K562 (cell line): Measurements from ENCODE around the gene KLKB1. TPM values are rescaled to one million over a fixed set of nuclear protein-coding genes. Genes with fewer than 3 reads are reported as not detected.
"Not testable (repeated sequence)": the region's sequence is repeated elsewhere in the genome, so short reads cannot be mapped to it uniquely, and the experiment has no call there.

Experiments used
- ATAC-seq: fragments of 200-7000 bp; cut with Tn5 transposase; 3 replicates; pipeline ENCODE4 v1.9.1; 2020; ENCODE audit warnings: moderate library complexity
- BruUV-seq: library from RNA; stranded (reverse); fragments of 400-500 nt; replicated peaks from 2 replicates; lab custom pipeline; 2021; lab: Mats Ljungman, UMichigan
- CTCF ChIA-PET: fragments of 300-600 bp; formaldehyde crosslinking; extraction: SDS; loops from one replicate; lab custom pipeline; 2021; ENCODE audit warnings: low intra/inter-chr PET ratio; lab: Yijun Ruan, JAX
- POLR2A ChIA-PET: fragments of 300-600, 350-650 bp; sonication (Branson Sonifier 250); formaldehyde crosslinking; extraction: SDS; loops from one replicate; lab custom pipeline; 2021; ENCODE audit warnings: antibody characterized with exemption, inconsistent platforms; lab: Yijun Ruan, JAX
- DNase-seq, 4 experiments: peaks; one replicate each; pipeline versions ENCODE4 v3.0.0 to v3.0.0-alpha.2; 2011 to 2018; ENCODE audit warnings: low spot score in 3 of 4, mixed read lengths in 3 of 4; ENCODE audit errors: extremely low read depth in 1 of 4
- FAIRE-seq: peaks from 2 replicates; lab custom pipeline; 2011; peaks lifted over from hg19 to GRCh38; lab: Jason Lieb, UNC
- H2AFZ ChIP-seq: 2 replicates; pipeline ENCODE4 v1.6.0; 2011; ENCODE audit warnings: low read depth, low read length, control low read depth, inconsistent platforms
- H3K27ac ChIP-seq: fragments of 200-600 bp; 3 replicates; pipeline ENCODE4 v1.8.0; 2011; ENCODE audit warnings: low read depth, mild to moderate bottlenecking, control low read depth, inconsistent platforms, low read length, moderate library complexity, mixed read lengths; ENCODE audit errors: extremely low read depth
- H3K27me3 ChIP-seq, 2 experiments: fragments of 300-600 bp in 1 of 2; 2 replicates in 1 of 2; 3 replicates in 1 of 2; pipeline versions ENCODE4 v1.6.0 to v1.8.0; 2011; ENCODE audit warnings: inconsistent platforms in 2 of 2, low read length in 2 of 2, mild to moderate bottlenecking in 1 of 2, mixed read lengths in 1 of 2, moderate library complexity in 1 of 2; ENCODE audit not compliant: control insufficient read depth in 2 of 2, insufficient read depth in 2 of 2
- H3K36me3 ChIP-seq: fragments of 300-600 bp; 3 replicates; pipeline ENCODE4 v1.8.0; 2011; ENCODE audit warnings: mild to moderate bottlenecking, low read length, inconsistent platforms; ENCODE audit not compliant: control insufficient read depth, insufficient read depth
- H3K4me1 ChIP-seq, 2 experiments: fragments of 200-600 bp in 1 of 2; replicated peaks in 1 of 2; 2 replicates in 1 of 2; 3 replicates in 1 of 2; pipeline versions ENCODE4 v1.5.1 to v1.8.0; 2011; ENCODE audit warnings: inconsistent platforms in 2 of 2, low read length in 2 of 2, mild to moderate bottlenecking in 1 of 2, mixed read lengths in 1 of 2, moderate library complexity in 1 of 2; ENCODE audit not compliant: control insufficient read depth in 2 of 2, insufficient read depth in 2 of 2
- H3K4me2 ChIP-seq: 2 replicates; pipeline ENCODE4 v1.6.1; 2011; ENCODE audit warnings: low read length, control low read depth, inconsistent platforms, mixed read lengths; ENCODE audit not compliant: insufficient read depth
- H3K4me3 ChIP-seq: fragments of 200-600 bp; sonication (generic), shearing (Covaris generic); 2 replicates; pipeline ENCODE4 v1.5.1; 2016; ENCODE audit warnings: control low read depth, inconsistent platforms
- H3K79me2 ChIP-seq: fragments of 200-600 bp; 3 replicates; pipeline ENCODE4 v1.8.0; 2011; ENCODE audit warnings: low read length, inconsistent platforms; ENCODE audit not compliant: control insufficient read depth, insufficient read depth
- H3K9ac ChIP-seq, 2 experiments: 2 replicates each; pipeline versions ENCODE4 v1.6.0 to v1.6.1; 2011; ENCODE audit warnings: low read depth in 2 of 2, low read length in 2 of 2, control low read depth in 1 of 2, inconsistent platforms in 1 of 2, mild to moderate bottlenecking in 1 of 2, mixed read lengths in 1 of 2; ENCODE audit not compliant: insufficient read depth in 1 of 2
- H3K9me1 ChIP-seq: one replicate; pipeline ENCODE4 v1.6.0; 2011; ENCODE audit warnings: inconsistent platforms, mild to moderate bottlenecking, low read length, moderate library complexity; ENCODE audit not compliant: control insufficient read depth, insufficient read depth
- H3K9me3 ChIP-seq: replicated peaks from 2 replicates; pipeline ENCODE4 v1.5.1; 2011; ENCODE audit warnings: low read depth, low read length, inconsistent platforms; ENCODE audit not compliant: control insufficient read depth, insufficient read depth
- H4K20me1 ChIP-seq: replicated peaks from 2 replicates; pipeline ENCODE4 v1.6.1; 2011; ENCODE audit warnings: low read length, inconsistent platforms, mixed read lengths; ENCODE audit not compliant: control insufficient read depth, insufficient read depth
- BCL6 ChIP-seq: fragments of 250-450 bp; sonication (Bioruptor Pico); IDR thresholded peaks from 2 replicates; pipeline ENCODE4 v1.4.0; 2020
- CCNT2 ChIP-seq: IDR thresholded peaks from 2 replicates; pipeline ENCODE4 v1.6.1; 2011; ENCODE audit warnings: borderline replicate concordance, low read depth, mild to moderate bottlenecking, moderate library complexity, mixed read lengths, low read length; ENCODE audit not compliant: insufficient read length; ENCODE audit errors: extremely low read depth
- CEBPB ChIP-seq: fragments of 450-650 bp; IDR thresholded peaks from 2 replicates; pipeline ENCODE4 v1.6.1; 2016; ENCODE audit warnings: missing genetic modification characterization, missing compliant biosample characterization
- CREB3 ChIP-seq: fragments of 450-650 bp; conservative IDR thresholded peaks from 2 replicates; pipeline ENCODE4 v1.6.1; 2016; ENCODE audit warnings: missing genetic modification characterization, low read depth, mild to moderate bottlenecking, missing compliant biosample characterization, moderate library complexity
- ELF2 ChIP-seq: fragments of 250-450 bp; sonication (Bioruptor Pico); IDR thresholded peaks from 2 replicates; pipeline ENCODE4 v1.5.0; 2021; ENCODE audit warnings: mild to moderate bottlenecking
- FOXP4 ChIP-seq: sonication (generic); formaldehyde crosslinking; IDR thresholded peaks from 2 replicates; pipeline ENCODE4 v1.8.0; 2022; ENCODE audit warnings: mild to moderate bottlenecking, missing genetic modification reagents, borderline replicate concordance
- NCOA2 ChIP-seq, 2 experiments: fragments of 450-650 bp; IDR thresholded peaks; 2 replicates each; pipeline ENCODE4 v1.6.1; 2018; ENCODE audit warnings: mild to moderate bottlenecking in 2 of 2, moderate library complexity in 1 of 2; ENCODE audit not compliant: partially characterized antibody in 2 of 2
- NR2F6 ChIP-seq: fragments of 450-650 bp; formaldehyde crosslinking; IDR thresholded peaks from 2 replicates; pipeline ENCODE4 v1.4.0; 2020; ENCODE audit warnings: mild to moderate bottlenecking
- OTX1 ChIP-seq: fragments of 450-650 bp; formaldehyde crosslinking; IDR thresholded peaks from 2 replicates; pipeline ENCODE4 v1.4.0; 2022; ENCODE audit warnings: mild to moderate bottlenecking
- SAP30 ChIP-seq: fragments of 200-600 bp; sonication (generic); IDR thresholded peaks from 2 replicates; pipeline ENCODE4 v1.6.1; 2012; ENCODE audit warnings: borderline replicate concordance, low read depth, mild to moderate bottlenecking, moderate library complexity, low read length, control low read depth, inconsistent platforms; ENCODE audit not compliant: insufficient read depth, poor library complexity, severe bottlenecking
- SMARCB1 ChIP-seq: IDR thresholded peaks from 2 replicates; pipeline ENCODE4 v1.6.1; 2011; ENCODE audit warnings: improper control_type of control experiment, low read depth; ENCODE audit not compliant: insufficient read length
- SRSF1 ChIP-seq: fragments of 200-400 bp; formaldehyde crosslinking; IDR thresholded peaks from 2 replicates; pipeline ENCODE4 v1.6.1; 2017; ENCODE audit warnings: mild to moderate bottlenecking, low read depth, low read length, moderate library complexity
- ZNF3 ChIP-seq: fragments of 250-450 bp; sonication (Bioruptor Pico); IDR thresholded peaks from 2 replicates; pipeline ENCODE4 v1.5.0; 2021; ENCODE audit warnings: mild to moderate bottlenecking, moderate library complexity
- ZNF76 ChIP-seq: fragments of 250-450 bp; sonication (Bioruptor Pico); IDR thresholded peaks from 2 replicates; pipeline ENCODE4 v1.4.0; 2020; ENCODE audit warnings: mild to moderate bottlenecking, moderate library complexity, borderline replicate concordance
- WGBS: fragments of 100-300 bp; shearing (Covaris generic); methylation state at CpG from one replicate; pipeline ENCODE4 v1.1.6; 2016; ENCODE audit warnings: low coverage, mixed read lengths; ENCODE audit not compliant: insufficient coverage; ENCODE audit errors: missing lambda C conversion rate; 5-methylcytosine and 5-hydroxymethylcytosine counted together
- in situ Hi-C: fragments of 300-500 bp; cut with MboI; formaldehyde crosslinking; loops from 4 replicates; pipeline ENCODE4 v1.15.0; 2018; ENCODE audit warnings: inconsistent platforms, mixed read lengths
- intact Hi-C: fragments of 100-400 bp; cut with micrococcal nuclease; formaldehyde crosslinking; loops from 2 replicates; pipeline ENCODE4 v1.14.2; 2022
- polyA plus RNA-seq, 8 experiments: library from polyadenylated mRNA; depleted of rRNA in 4 of 8; stranded (reverse) in 5 of 8; unstranded in 3 of 8; fragments of >200 nt; fragmentation: Nextera tagmentation in 2 of 8; fragmentation: Illumina TruSeq in 1 of 8; extraction: Ambion mirVana in 2 of 8; extraction: Trizol in 1 of 8; gene quantifications; 2 replicates each; pipeline versions ENCODE4 v1.2.1 to v1.2.3, GENCODE V29; 2011 to 2014; ENCODE audit warnings: inconsistent platforms in 1 of 8, missing spikeins in 1 of 8
- total RNA-seq, 7 experiments: library from RNA; depleted of rRNA in 6 of 7; stranded (reverse); fragments of >200 nt in 6 of 7; fragmentation: Illumina TruSeq in 2 of 7; extraction: Trizol in 2 of 7; gene quantifications; 2 replicates each; pipeline versions ENCODE4 v1.2.1 to v1.2.3, GENCODE V29; 2011 to 2021; ENCODE audit warnings: low replicate concordance in 1 of 7

KLKB1 gene
- total and polyA plus RNA-seq, 9 of the 15 experiments (the other 6 are each of a cell fraction or from before 2014, with no cell fraction given) = 0.27 TPM; not detected in 8

- Histone ChIP-seq H3K79me2 (no peaks in the 10 kb centered on the region), H3K9ac (no peak overlapping the region), H2AFZ (no peak overlapping the region), H3K4me2 (no peak overlapping the region), H4K20me1 (no peaks in the 10 kb centered on the region), H3K27me3 (peaks cover 1 to 8% of the 10 kb centered on the region in 2 experiments; a peak in 4 of 5 replicates), H3K9me3 (no peaks in the 10 kb centered on the region), H3K36me3 (no peaks in the 10 kb centered on the region), H3K27ac (no peak overlapping the region), H3K4me1 (no peaks in the 10 kb centered on the region), H3K4me3 (no peak overlapping the region), H3K9me1 (no peaks in the 10 kb centered on the region)
- BruUV-seq = no TSS peak
- in situ Hi-C loops = no loop called here
- FAIRE-seq (no peak), DNase-seq (no peak), ATAC-seq (no peak)
- ChIA-PET CTCF (no interaction called here), POLR2A (no interaction called here)
- intact Hi-C loops = no loop called here
- WGBS = 0% methylated on average over 4 of the region's 4 CpGs
- TF ChIP-seq ZNF76 (CRISPR knock-in tag) = no peak
- no peak for TF ChIP-seq ZNF3 (CRISPR knock-in tag)
- no peak for TF ChIP-seq SRSF1
- no peak for TF ChIP-seq SAP30
- no peak for TF ChIP-seq NCOA2 (IDR thresholded peaks at IDR 0.05; ENCODE audit: partially characterized antibody in 2 of 2)
- no peak for TF ChIP-seq CEBPB (tag)
- TF ChIP-seq SMARCB1 = no peak
- TF ChIP-seq FOXP4 (CRISPR knock-in tag) = no peak
- TF ChIP-seq OTX1 (CRISPR knock-in tag) = no peak
- no peak for TF ChIP-seq NR2F6 (CRISPR knock-in tag)
- no peak for TF ChIP-seq CCNT2
- no peak for TF ChIP-seq ELF2 (CRISPR knock-in tag)
- TF ChIP-seq CREB3 = no peak
- TF ChIP-seq BCL6 (CRISPR knock-in tag) = no peak
Measured at GRCh38 chr4:186241616-186242015, 14.3 kb downstream of the KLKB1 start.

- H3K27me3 ChIP-seq, DNase-seq, H3K4me1 ChIP-seq, H3K4me3 ChIP-seq, FAIRE-seq, H2AFZ ChIP-seq, CTCF ChIA-PET, POLR2A ChIA-PET, H3K9me3 ChIP-seq, H3K79me2 ChIP-seq, H3K9me1 ChIP-seq, H3K4me2 ChIP-seq, ATAC-seq, H3K9ac ChIP-seq, intact Hi-C loops, H4K20me1 ChIP-seq, in situ Hi-C loops, BruUV-seq, H3K27ac ChIP-seq, H3K36me3 ChIP-seq: not testable (repeated sequence)
- WGBS = 2% methylated on average over 7 of the region's 10 CpGs
Measured at GRCh38 chr4:186242031-186242430, 14.7 kb downstream of the KLKB1 start.
